CD8-positive, alpha-beta memory T cell (primary cell): Measurements from ENCODE around the gene ERC2. TPM values are rescaled to one million over a fixed set of nuclear protein-coding genes. Genes with fewer than 3 reads are reported as not detected.

Source experiments
- CTCF ChIA-PET: fragments of 350-600 bp; sonication (Branson Sonifier 250); formaldehyde crosslinking; loops from one replicate; lab custom pipeline; 2021; ENCODE audit warnings: antibody characterized with exemption; lab: Charles Lee
- POLR2A ChIA-PET: fragments of 350-600 bp; sonication (Branson Sonifier 250); formaldehyde crosslinking; loops from one replicate; lab custom pipeline; 2021; ENCODE audit warnings: antibody characterized with exemption; lab: Charles Lee
- DNase-seq, 5 donors: peaks; one replicate each; pipeline versions ENCODE4 v3.0.0 to v3.0.0-alpha.2; 2020 to 2022; ENCODE audit warnings: mixed read lengths in 1 of 5
- H3K27ac ChIP-seq: one replicate; pipeline ENCODE4 v1.7.0; 2013; ENCODE audit warnings: low read depth, mild to moderate bottlenecking, low read length, moderate library complexity
- H3K27me3 ChIP-seq: 2 replicates; pipeline ENCODE4 v1.7.0; 2013; ENCODE audit warnings: low read length, mild to moderate bottlenecking; ENCODE audit not compliant: insufficient read depth, poor library complexity, severe bottlenecking
- H3K36me3 ChIP-seq: 2 replicates; pipeline ENCODE4 v1.7.0; 2013; ENCODE audit warnings: mild to moderate bottlenecking, low read length, moderate library complexity; ENCODE audit not compliant: insufficient read depth
- H3K4me1 ChIP-seq: 2 replicates; pipeline ENCODE4 v1.7.0; 2013; ENCODE audit warnings: mild to moderate bottlenecking, low read length, moderate library complexity; ENCODE audit not compliant: insufficient read depth
- H3K4me3 ChIP-seq: 2 replicates; pipeline ENCODE4 v1.7.0; 2013; ENCODE audit warnings: mild to moderate bottlenecking, low read length
- H3K9me3 ChIP-seq: 2 replicates; pipeline ENCODE4 v1.7.0; 2013; ENCODE audit warnings: mild to moderate bottlenecking, low read length
- H3K27ac Mint-ChIP-seq, 8 donors: one replicate each; pipeline ENCODE4 v1.8.0; 2020 to 2021; ENCODE audit warnings: mixed read lengths in 8 of 8, mild to moderate bottlenecking in 6 of 8, inconsistent platforms in 3 of 8, moderate library complexity in 3 of 8
- H3K27me3 Mint-ChIP-seq, 2 donors: one replicate each; pipeline ENCODE4 v1.8.0; 2020 to 2021; ENCODE audit warnings: mixed read lengths in 2 of 2, mild to moderate bottlenecking in 1 of 2, moderate library complexity in 1 of 2
- H3K36me3 Mint-ChIP-seq, 3 donors: one replicate each; pipeline ENCODE4 v1.8.0; 2020 to 2021; ENCODE audit warnings: mixed read lengths in 3 of 3, inconsistent platforms in 1 of 3, mild to moderate bottlenecking in 1 of 3
- H3K4me1 Mint-ChIP-seq, 3 donors: one replicate each; pipeline ENCODE4 v1.8.0; 2020 to 2021; ENCODE audit warnings: mixed read lengths in 3 of 3, inconsistent platforms in 1 of 3, mild to moderate bottlenecking in 1 of 3
- H3K4me3 Mint-ChIP-seq, 7 donors: one replicate each; pipeline ENCODE4 v1.8.0; 2020 to 2021; ENCODE audit warnings: mixed read lengths in 7 of 7, mild to moderate bottlenecking in 6 of 7, moderate library complexity in 4 of 7, inconsistent platforms in 2 of 7
- H3K9me3 Mint-ChIP-seq, 5 donors: one replicate each; pipeline ENCODE4 v1.8.0; 2020 to 2022; ENCODE audit warnings: mixed read lengths in 5 of 5, mild to moderate bottlenecking in 3 of 5, moderate library complexity in 2 of 5, inconsistent platforms in 1 of 5
- polyA plus RNA-seq: library from polyadenylated mRNA; unstranded; fragments of 300-500 nt; fragmentation: Illumina TruSeq; gene quantifications from one replicate; pipeline ENCODE4 v1.2.3, GENCODE V29; 2021
- total RNA-seq, 2 experiments: library from RNA; stranded (reverse); gene quantifications; one replicate each; pipeline ENCODE4 v1.2.3, GENCODE V29; 2021

The ERC2 gene
- total and polyA plus RNA-seq, 3 experiments from 2014 or later, result not detected

- CTCF ChIA-PET, result no interaction called here
- no peaks in the 10 kb centered on the region for H3K4me1 Mint-ChIP-seq
- Histone ChIP-seq H3K4me3 (no peak overlapping the region), H3K27ac (no peak overlapping the region), H3K36me3 (no peaks in the 10 kb centered on the region), H3K4me1 (no peaks in the 10 kb centered on the region), H3K9me3 (no peaks in the 10 kb centered on the region), H3K27me3 (no peaks in the 10 kb centered on the region)
- H3K27me3 Mint-ChIP-seq, result peaks cover 0 to 2% of the 10 kb centered on the region in 2 donors
- no peak overlapping the region for H3K27ac Mint-ChIP-seq
- H3K4me3 Mint-ChIP-seq, result no peak overlapping the region
- POLR2A ChIA-PET, result no interaction called here
- peaks cover 0 to 9% (median 2%) of the 10 kb centered on the region in 5 donors for H3K9me3 Mint-ChIP-seq
- no peak for DNase-seq
- H3K36me3 Mint-ChIP-seq, result no peaks in the 10 kb centered on the region
Measured at GRCh38 chr3:55935241-55935640, 533.0 kb downstream of the ERC2 start.

DNA sequence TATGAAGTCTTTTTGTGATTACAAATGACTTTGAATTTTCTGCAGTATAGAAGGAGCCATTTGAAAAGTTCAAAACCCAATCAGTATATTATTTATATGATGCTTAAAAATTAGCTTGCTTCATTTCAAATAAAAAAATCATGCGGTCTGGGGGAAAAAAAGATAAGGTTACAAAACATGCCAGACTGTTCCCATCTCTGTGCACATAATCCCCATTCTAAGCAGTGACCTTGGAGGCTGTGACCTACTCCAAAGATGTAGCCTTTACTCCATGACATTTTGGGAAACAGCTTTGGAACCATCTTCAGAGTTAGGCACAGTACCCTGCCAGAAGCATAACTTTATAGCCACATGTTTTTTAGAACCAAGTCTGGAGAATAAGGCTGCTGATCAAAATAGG is 533.5 kb downstream of the ERC2 start:
- Mint-ChIP-seq H3K4me3 (no peak overlapping the region), H3K4me1 (no peaks in the 10 kb centered on the region), H3K36me3 (no peaks in the 10 kb centered on the region), H3K27me3 (peaks cover 0 to 2% of the 10 kb centered on the region in 2 donors), H3K9me3 (peaks cover 0 to 9% (median 2%) of the 10 kb centered on the region in 5 donors), H3K27ac (no peak overlapping the region)
- no peak overlapping the region for H3K4me3 ChIP-seq
- H3K4me1 ChIP-seq, result no peaks in the 10 kb centered on the region
- no peaks in the 10 kb centered on the region for H3K36me3 ChIP-seq
- POLR2A ChIA-PET, result no interaction called here
- CTCF ChIA-PET, result no interaction called here
- no peaks in the 10 kb centered on the region for H3K27me3 ChIP-seq
- H3K27ac ChIP-seq, result no peak overlapping the region
- no peak for DNase-seq
- no peaks in the 10 kb centered on the region for H3K9me3 ChIP-seq

- no peaks in the 10 kb centered on the region for H3K36me3 ChIP-seq
- Mint-ChIP-seq H3K4me3 (no peak overlapping the region), H3K27ac (no peak overlapping the region), H3K36me3 (no peaks in the 10 kb centered on the region), H3K9me3 (peaks cover 0 to 7% (median 2%) of the 10 kb centered on the region in 5 donors), H3K4me1 (no peaks in the 10 kb centered on the region), H3K27me3 (peaks cover 0 to 1% of the 10 kb centered on the region in 2 donors)
- H3K27ac ChIP-seq, result no peak overlapping the region
- ChIA-PET CTCF (no interaction called here), POLR2A (no interaction called here)
- DNase-seq, result no peak
- H3K27me3 ChIP-seq, result no peaks in the 10 kb centered on the region
- H3K9me3 ChIP-seq, result no peaks in the 10 kb centered on the region
- no peaks in the 10 kb centered on the region for H3K4me1 ChIP-seq
- H3K4me3 ChIP-seq, result no peak overlapping the region
Measured at GRCh38 chr3:55929154-55929869, 539.0 kb downstream of the ERC2 start.

DNA sequence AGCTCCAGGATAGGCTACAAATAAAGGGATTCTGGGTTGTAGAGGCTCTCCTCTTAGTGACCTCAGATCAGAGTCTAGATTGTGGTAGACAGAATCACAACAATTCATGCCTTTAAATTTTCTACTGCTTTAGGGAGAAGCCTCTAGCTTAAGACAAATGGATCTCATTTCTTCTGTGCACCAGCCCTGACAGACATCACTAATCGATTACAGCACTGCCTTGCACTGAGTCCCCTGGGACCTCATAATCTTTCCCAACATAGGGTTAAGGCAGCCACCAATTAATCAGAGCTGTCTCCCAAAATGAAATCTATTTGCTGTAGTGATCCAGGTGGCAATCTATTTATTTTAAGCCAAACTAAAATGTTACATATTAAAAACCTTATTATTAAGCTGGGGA is 544.6 kb downstream of the ERC2 start:
- no peaks in the 10 kb centered on the region for H3K4me1 ChIP-seq
- Mint-ChIP-seq H3K4me1 (no peaks in the 10 kb centered on the region), H3K36me3 (no peaks in the 10 kb centered on the region), H3K27me3 (no peaks in the 10 kb centered on the region), H3K27ac (no peak overlapping the region), H3K4me3 (no peak overlapping the region), H3K9me3 (peaks cover 0 to 2% (median 0%) of the 10 kb centered on the region in 5 donors)
- CTCF ChIA-PET, result no interaction called here
- H3K27ac ChIP-seq, result no peak overlapping the region
- no peaks in the 10 kb centered on the region for H3K27me3 ChIP-seq
- no peak for DNase-seq
- H3K36me3 ChIP-seq, result no peaks in the 10 kb centered on the region
- H3K4me3 ChIP-seq, result no peak overlapping the region
- H3K9me3 ChIP-seq, result no peaks in the 10 kb centered on the region
- POLR2A ChIA-PET, result no interaction called here

DNA sequence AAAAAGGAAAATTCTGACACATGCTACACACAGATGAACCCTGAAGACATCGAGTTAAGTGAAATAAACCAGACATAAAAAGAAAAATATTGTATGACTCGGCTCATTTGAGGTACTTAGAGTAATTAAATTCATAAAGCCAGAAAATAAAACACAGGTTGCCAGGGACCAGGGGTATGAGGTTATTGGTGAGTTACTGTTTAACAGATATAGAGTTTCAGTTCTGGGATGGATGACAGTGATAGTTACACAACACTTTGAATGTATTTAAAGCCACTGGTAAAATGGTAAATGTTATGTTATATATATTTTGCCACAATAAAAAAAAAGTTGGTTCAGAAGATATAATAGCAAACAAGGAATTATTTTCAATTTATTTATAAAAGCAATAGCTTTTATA is 545.1 kb downstream of the ERC2 start:
- no peak overlapping the region for H3K27ac Mint-ChIP-seq
- no peak overlapping the region for H3K4me3 Mint-ChIP-seq
- POLR2A ChIA-PET, result no interaction called here

GRCh38 chr3:55912880-55913279 is 555.4 kb downstream of the ERC2 start:
- H3K9me3 Mint-ChIP-seq, result peaks cover 0 to 8% (median 0%) of the 10 kb centered on the region in 5 donors
- H3K9me3 ChIP-seq, result no peaks in the 10 kb centered on the region
- DNase-seq, result no peak
- no peaks in the 10 kb centered on the region for H3K4me1 ChIP-seq
- no peak overlapping the region for H3K4me3 Mint-ChIP-seq
- ChIA-PET CTCF (no interaction called here), POLR2A (no interaction called here)
- H3K36me3 ChIP-seq, result no peaks in the 10 kb centered on the region
- no peaks in the 10 kb centered on the region for H3K27me3 ChIP-seq
- no peaks in the 10 kb centered on the region for H3K4me1 Mint-ChIP-seq
- no peak overlapping the region for H3K27ac ChIP-seq
- H3K4me3 ChIP-seq, result no peak overlapping the region
- H3K27me3 Mint-ChIP-seq, result no peaks in the 10 kb centered on the region
- no peak overlapping the region for H3K27ac Mint-ChIP-seq
- H3K36me3 Mint-ChIP-seq, result no peaks in the 10 kb centered on the region

More for the DNA sequence above, 545.1 kb downstream of the ERC2 start:
- Histone ChIP-seq H3K9me3 (no peaks in the 10 kb centered on the region), H3K27me3 (no peaks in the 10 kb centered on the region), H3K4me3 (no peak overlapping the region), H3K4me1 (no peaks in the 10 kb centered on the region), H3K27ac (no peak overlapping the region), H3K36me3 (no peaks in the 10 kb centered on the region)
- Mint-ChIP-seq H3K36me3 (no peaks in the 10 kb centered on the region), H3K9me3 (peaks cover 0 to 2% (median 0%) of the 10 kb centered on the region in 5 donors), H3K27me3 (no peaks in the 10 kb centered on the region), H3K4me1 (no peaks in the 10 kb centered on the region)
- CTCF ChIA-PET, result no interaction called here
- DNase-seq, result no peak

DNA sequence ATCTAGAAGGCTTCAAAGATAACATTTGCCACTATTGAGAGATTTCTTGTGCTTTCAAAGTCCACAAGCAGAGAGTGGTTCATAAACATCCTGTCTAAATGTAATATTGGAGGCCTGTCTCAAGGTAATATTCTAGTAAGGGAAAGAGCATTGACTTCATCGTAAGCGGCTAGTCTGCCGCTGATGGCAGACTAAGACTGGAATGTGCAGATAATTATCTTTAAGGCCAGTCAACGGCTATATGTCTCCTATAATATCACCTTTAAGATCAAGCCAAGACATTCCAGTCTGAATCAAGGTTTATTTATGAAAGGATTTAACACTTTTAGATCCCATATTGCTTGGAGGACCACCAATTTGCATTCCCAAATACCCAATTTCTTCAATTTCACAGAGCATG is 557.0 kb downstream of the ERC2 start:
- no peaks in the 10 kb centered on the region for H3K4me1 Mint-ChIP-seq

DNA sequence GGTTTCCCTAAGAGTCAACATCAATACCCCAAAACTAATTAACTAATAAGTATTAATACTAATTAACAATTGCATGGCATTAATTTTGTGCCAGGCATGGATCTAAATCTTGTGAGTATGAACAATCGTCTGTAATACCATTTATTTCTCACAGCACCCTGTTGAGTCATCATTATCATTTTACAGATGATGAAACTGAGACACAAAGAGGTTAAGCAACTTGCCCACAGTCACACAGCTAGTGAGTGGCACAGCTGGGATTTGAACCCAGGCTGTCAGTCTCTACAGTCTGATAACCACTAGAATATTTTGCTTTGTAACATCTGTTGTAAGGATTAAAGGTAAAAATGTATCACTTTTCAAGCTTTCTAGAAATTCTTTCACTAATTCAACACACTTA is 557.7 kb downstream of the ERC2 start:
- ChIA-PET CTCF (no interaction called here), POLR2A (no interaction called here)
- Mint-ChIP-seq H3K27ac (no peak overlapping the region), H3K27me3 (no peaks in the 10 kb centered on the region), H3K36me3 (no peaks in the 10 kb centered on the region), H3K4me1 (no peaks in the 10 kb centered on the region), H3K4me3 (no peak overlapping the region), H3K9me3 (peaks cover 0 to 13% (median 0%) of the 10 kb centered on the region in 5 donors)
- H3K27ac ChIP-seq, result no peak overlapping the region
- H3K4me1 ChIP-seq, result no peaks in the 10 kb centered on the region
- DNase-seq, result no peak
- no peaks in the 10 kb centered on the region for H3K36me3 ChIP-seq
- H3K27me3 ChIP-seq, result no peaks in the 10 kb centered on the region
- no peaks in the 10 kb centered on the region for H3K9me3 ChIP-seq
- no peak overlapping the region for H3K4me3 ChIP-seq

More for the DNA sequence above, 557.0 kb downstream of the ERC2 start:
- CTCF ChIA-PET, result no interaction called here
- no peaks in the 10 kb centered on the region for H3K27me3 Mint-ChIP-seq
- POLR2A ChIA-PET, result no interaction called here
- peak overlapping the region in 1 of 8 donors; percentile 9 for H3K27ac Mint-ChIP-seq
- no peak for DNase-seq
- Histone ChIP-seq H3K27ac (no peak overlapping the region), H3K27me3 (no peaks in the 10 kb centered on the region), H3K9me3 (no peaks in the 10 kb centered on the region), H3K4me3 (no peak overlapping the region), H3K4me1 (no peaks in the 10 kb centered on the region), H3K36me3 (no peaks in the 10 kb centered on the region)
- H3K36me3 Mint-ChIP-seq, result no peaks in the 10 kb centered on the region
- no peak overlapping the region for H3K4me3 Mint-ChIP-seq
- peaks cover 0 to 10% (median 0%) of the 10 kb centered on the region in 5 donors for H3K9me3 Mint-ChIP-seq
